Subcutaneous preadipocyte (primary cell): ENCODE data around the gene SSRP1. TPM values are rescaled to one million over a fixed set of nuclear protein-coding genes. Genes with fewer than 3 reads are reported as not detected.

Experiments
- total RNA-seq: library from RNA; depleted of rRNA; stranded (reverse); fragments of >200 nt; gene quantifications from 2 replicates; pipeline ENCODE4 v1.2.3, GENCODE V29; 2012

Gene SSRP1, protein sequence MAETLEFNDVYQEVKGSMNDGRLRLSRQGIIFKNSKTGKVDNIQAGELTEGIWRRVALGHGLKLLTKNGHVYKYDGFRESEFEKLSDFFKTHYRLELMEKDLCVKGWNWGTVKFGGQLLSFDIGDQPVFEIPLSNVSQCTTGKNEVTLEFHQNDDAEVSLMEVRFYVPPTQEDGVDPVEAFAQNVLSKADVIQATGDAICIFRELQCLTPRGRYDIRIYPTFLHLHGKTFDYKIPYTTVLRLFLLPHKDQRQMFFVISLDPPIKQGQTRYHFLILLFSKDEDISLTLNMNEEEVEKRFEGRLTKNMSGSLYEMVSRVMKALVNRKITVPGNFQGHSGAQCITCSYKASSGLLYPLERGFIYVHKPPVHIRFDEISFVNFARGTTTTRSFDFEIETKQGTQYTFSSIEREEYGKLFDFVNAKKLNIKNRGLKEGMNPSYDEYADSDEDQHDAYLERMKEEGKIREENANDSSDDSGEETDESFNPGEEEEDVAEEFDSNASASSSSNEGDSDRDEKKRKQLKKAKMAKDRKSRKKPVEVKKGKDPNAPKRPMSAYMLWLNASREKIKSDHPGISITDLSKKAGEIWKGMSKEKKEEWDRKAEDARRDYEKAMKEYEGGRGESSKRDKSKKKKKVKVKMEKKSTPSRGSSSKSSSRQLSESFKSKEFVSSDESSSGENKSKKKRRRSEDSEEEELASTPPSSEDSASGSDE
- total RNA-seq: 82.7 and 106 TPM in 2 replicates

DNA sequence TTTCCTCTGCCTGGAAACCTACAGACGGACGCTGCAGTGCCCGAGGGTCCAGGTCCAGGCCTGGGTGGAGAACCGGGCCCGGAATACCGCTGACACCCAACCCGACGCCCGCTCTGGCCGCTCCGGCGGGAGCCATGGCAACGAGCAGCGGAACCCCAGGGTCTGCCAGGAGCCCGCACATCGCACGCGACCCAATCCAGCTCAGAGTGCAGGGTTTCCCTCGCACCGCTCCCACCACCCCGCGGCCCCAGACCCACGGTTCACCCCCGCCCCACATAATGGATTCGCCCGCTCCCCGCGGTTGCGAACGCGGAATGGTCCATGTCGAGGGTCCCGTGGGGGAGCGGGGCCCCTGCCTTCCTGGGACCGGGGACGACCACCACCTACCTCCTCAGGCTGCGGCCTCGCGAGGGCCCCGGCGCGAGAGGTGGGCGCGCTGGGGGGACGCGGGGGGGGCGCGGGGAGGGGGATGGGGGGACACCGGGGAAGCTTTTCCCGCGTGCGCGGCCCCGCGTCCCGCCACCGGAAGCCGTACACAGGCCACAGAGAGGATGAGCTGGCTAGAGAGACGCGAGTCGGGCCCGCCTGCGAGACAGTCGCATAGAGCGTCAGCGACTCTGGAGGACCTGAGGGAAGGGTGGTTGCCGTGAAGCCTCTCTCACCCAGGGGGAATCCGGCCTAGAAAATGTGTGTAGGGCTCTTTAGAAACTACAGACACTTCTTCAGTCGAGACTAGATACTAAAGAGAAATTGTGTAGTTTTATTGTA, at the start of gene SSRP1:
Gene SSRP1 (minus strand): TSS at position 550 of the 768 bp plus-strand sequence. CDS start 771 bp downstream, outside the sequence.

GRCh38 chr11:57380975-57381374, 45.3 kb upstream of the SSRP1 start, which contains the start of gene PRG3:
Gene PRG3 (minus strand): TSS chr11:57381150. CDS start chr11:57380708, 442 bp downstream.

DNA sequence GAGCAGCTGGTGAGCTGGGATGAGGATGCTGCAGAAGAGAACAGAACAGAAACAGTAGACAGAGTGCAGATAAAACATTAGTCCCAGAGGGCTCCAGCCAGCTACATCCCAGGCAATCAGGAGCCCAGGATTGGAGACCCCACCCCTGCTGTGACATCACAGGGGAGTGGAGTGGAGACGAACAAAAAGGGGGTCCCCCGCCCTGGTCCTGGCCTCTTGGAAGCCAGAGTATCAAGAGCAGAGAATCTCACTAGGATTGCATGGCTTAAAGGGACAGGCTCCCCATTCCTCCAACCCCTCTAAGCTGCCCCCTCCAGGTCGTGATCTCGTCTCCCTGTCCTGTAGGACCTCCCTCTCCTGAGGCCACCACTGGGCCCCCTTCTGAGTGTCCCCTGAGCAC, 2.5 kb upstream of the SSRP1 start, which contains the start of gene P2RX3:
Gene P2RX3 (plus strand): TSS at position 211 of the 400 bp plus-strand sequence. CDS start 199 bp downstream, outside the sequence.

DNA sequence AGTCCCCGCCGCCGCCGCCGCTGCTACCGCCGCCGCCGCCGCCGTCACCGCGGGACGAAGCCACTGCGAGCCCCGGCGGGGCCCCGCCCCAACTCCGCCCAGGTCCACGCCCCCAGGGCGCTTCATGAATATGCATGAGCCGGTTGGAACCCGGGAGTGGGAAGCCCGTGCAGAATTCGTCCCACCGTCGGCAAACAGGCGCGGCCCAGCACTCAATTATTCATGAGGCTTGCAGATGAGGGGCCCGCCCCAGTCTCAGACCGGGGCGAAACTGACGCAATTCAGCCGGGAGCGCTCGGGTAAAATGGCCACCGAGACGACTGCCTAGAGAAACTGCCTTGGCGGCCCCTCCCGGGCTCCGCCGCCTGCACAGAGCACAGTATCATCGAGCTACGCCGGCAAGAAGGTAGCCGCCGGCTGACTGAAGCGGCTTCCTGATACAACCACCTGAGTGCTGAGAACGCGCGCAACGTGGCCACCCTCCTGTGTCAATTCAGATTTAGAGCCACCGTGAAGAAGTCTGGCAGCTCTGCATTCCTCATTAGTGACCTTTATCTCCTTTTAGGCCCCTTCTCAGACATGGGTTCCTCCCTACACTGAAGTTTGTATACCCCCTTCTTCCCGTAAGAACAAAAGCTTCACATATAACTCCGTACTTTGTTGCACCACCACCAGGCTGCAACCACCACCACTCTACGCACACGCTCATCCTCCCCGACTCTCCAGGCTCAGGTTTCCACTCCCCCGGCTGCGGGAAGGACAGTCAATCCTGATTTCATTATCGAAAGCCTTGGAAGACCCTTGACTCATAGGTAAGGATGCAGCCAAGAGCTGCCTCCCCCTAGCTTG, 10.6 kb downstream of the SSRP1 start, which contains the start of gene TNKS1BP1:
Gene TNKS1BP1 (minus strand): TSS at position 67 of the 849 bp plus-strand sequence. CDS start 3,067 bp downstream, outside the sequence.

Other genes with a start within 250 kb of the SSRP1 start
- gene LRRC55, start 153.9 kb downstream of the SSRP1 start, total RNA-seq: not detected in 2 replicates
- not detected in 2 replicates for gene APLNR, start 98.6 kb downstream of the SSRP1 start, total RNA-seq
- gene TNKS1BP1, start 10.9 kb downstream of the SSRP1 start, total RNA-seq: 72.5 and 73.9 TPM in 2 replicates
- not detected in 2 replicates for gene P2RX3, start 2.5 kb upstream of the SSRP1 start, total RNA-seq
- not detected in 2 replicates for gene PRG3, start 45.3 kb upstream of the SSRP1 start, total RNA-seq
- gene PRG2, start 54.8 kb upstream of the SSRP1 start, total RNA-seq: not detected in 2 replicates
- 172 and 210 TPM in 2 replicates for gene SLC43A3, start 91.2 kb upstream of the SSRP1 start, total RNA-seq
- 0.39 and 1.5 TPM in 2 replicates for gene RTN4RL2, start 124.6 kb upstream of the SSRP1 start, total RNA-seq
- 24.6 and 27.4 TPM in 2 replicates for gene SLC43A1, start 179.8 kb upstream of the SSRP1 start, total RNA-seq
- gene TIMM10, start 194.9 kb upstream of the SSRP1 start, total RNA-seq: 30.9 and 33.4 TPM in 2 replicates
- gene SMTNL1, start 201.7 kb upstream of the SSRP1 start, total RNA-seq: not detected in 2 replicates
- gene UBE2L6, start 231.8 kb upstream of the SSRP1 start, total RNA-seq: 53.0 and 104 TPM in 2 replicates